Brain microvascular endothelial cell (primary cell): Measurements from ENCODE around the gene HOXD10.

Source experiments
- DNase-seq: peaks from one replicate; pipeline ENCODE4 v3.0.0-alpha.2; 2020
- H3K27ac ChIP-seq: fragments of 250-450 bp; sonication (Bioruptor Pico); 2 replicates; pipeline ENCODE4 v1.5.1; 2020; ENCODE audit warnings: mild to moderate bottlenecking, moderate library complexity
- H3K27me3 ChIP-seq: fragments of 250-450 bp; sonication (Bioruptor Pico); replicated peaks from 2 replicates; pipeline ENCODE4 v1.5.1; 2020; ENCODE audit warnings: mild to moderate bottlenecking
- H3K36me3 ChIP-seq: fragments of 250-450 bp; sonication (Bioruptor Pico); replicated peaks from 2 replicates; pipeline ENCODE4 v1.5.1; 2020; ENCODE audit warnings: mild to moderate bottlenecking
- H3K4me3 ChIP-seq: 2 replicates; pipeline ENCODE4 v1.5.1; 2011; ENCODE audit warnings: low read depth, mild to moderate bottlenecking, control low read depth, low read length, moderate library complexity
- in situ Hi-C: cut with HindIII; loops from 2 replicates; pipeline ENCODE4 v1.10.0; 2017; ENCODE audit warnings: low sequenced_read_pairs, low pct_ligation_motif_present
- TF ChIP-seq, protein P1 (sequence below): IDR thresholded peaks from 2 replicates; pipeline ENCODE4 v1.5.1; 2011; ENCODE audit warnings: low read depth, mild to moderate bottlenecking, moderate library complexity, low read length, control low read depth, inconsistent platforms; ENCODE audit errors: missing control alignments

HOXD10 gene

DNA sequence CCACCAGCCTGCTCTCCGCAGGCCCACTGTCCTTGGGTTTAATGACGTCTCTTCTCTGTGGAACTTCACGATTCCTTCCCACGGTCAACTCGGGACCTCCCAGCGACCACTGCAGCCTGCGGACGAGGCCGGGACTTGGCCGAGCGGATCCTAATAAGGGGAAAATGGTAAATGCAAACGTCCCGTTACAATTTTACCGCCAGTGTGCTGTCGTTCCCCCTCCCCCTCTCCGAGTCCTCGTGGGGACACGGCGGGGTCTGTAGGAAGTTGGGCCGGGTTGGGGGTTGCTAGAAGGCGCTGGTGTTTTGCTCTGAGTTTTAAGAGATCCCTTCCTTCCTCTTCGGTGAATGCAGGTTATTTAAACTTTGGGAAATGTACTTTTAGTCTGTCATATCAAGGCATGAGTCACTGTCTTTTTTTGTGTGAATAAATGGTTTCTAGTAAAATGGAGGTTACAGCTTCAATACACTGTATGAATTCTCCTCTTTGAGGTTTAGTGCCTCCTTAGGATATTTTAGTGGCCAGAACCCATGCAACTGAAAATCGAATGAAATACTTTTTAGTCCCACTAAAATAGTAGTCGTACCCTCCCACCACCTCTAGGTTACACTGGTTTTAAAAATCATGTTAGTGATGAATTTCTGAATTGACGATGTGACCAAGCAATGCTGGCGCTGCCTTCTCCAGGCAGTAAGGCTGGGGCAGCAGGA lies 7.2 kb upstream of the HOXD10 start:
- Histone ChIP-seq H3K27ac (no peak overlapping the region), H3K36me3 (no peaks in the 10 kb centered on the region), H3K4me3 (no peak overlapping the region), H3K27me3 (peaks cover 92% of the 10 kb centered on the region)
- TF ChIP-seq, protein P1, sequence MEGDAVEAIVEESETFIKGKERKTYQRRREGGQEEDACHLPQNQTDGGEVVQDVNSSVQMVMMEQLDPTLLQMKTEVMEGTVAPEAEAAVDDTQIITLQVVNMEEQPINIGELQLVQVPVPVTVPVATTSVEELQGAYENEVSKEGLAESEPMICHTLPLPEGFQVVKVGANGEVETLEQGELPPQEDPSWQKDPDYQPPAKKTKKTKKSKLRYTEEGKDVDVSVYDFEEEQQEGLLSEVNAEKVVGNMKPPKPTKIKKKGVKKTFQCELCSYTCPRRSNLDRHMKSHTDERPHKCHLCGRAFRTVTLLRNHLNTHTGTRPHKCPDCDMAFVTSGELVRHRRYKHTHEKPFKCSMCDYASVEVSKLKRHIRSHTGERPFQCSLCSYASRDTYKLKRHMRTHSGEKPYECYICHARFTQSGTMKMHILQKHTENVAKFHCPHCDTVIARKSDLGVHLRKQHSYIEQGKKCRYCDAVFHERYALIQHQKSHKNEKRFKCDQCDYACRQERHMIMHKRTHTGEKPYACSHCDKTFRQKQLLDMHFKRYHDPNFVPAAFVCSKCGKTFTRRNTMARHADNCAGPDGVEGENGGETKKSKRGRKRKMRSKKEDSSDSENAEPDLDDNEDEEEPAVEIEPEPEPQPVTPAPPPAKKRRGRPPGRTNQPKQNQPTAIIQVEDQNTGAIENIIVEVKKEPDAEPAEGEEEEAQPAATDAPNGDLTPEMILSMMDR: no peak
- no peak for DNase-seq
- in situ Hi-C loops: no loop called here

DNA sequence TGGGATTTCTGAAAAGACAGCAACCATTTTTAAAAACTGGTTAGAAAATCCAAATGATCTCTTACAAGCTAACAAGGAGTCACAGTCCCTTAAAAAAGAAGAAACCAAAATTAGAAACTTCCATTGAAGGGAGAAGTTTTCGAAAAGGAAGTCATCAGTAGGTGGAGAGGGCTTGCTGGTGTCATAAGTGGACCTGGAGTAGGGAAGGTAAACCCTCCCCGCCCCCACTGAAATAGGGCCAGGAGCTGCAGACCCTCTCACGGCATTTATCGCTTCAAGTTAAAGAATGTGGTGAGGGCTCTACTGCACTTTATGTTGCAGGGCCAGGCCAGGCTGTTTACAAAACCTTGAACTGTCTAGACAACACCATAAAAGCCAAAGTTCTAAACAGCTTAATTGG lies 6.6 kb upstream of the HOXD10 start:
- H3K27me3 ChIP-seq: peaks cover 92% of the 10 kb centered on the region
- in situ Hi-C loops: no loop called here
- DNase-seq: no peak
- TF ChIP-seq, protein P1: no peak
- H3K4me3 ChIP-seq: no peak overlapping the region
- H3K36me3 ChIP-seq: no peaks in the 10 kb centered on the region
- no peak overlapping the region for H3K27ac ChIP-seq

DNA sequence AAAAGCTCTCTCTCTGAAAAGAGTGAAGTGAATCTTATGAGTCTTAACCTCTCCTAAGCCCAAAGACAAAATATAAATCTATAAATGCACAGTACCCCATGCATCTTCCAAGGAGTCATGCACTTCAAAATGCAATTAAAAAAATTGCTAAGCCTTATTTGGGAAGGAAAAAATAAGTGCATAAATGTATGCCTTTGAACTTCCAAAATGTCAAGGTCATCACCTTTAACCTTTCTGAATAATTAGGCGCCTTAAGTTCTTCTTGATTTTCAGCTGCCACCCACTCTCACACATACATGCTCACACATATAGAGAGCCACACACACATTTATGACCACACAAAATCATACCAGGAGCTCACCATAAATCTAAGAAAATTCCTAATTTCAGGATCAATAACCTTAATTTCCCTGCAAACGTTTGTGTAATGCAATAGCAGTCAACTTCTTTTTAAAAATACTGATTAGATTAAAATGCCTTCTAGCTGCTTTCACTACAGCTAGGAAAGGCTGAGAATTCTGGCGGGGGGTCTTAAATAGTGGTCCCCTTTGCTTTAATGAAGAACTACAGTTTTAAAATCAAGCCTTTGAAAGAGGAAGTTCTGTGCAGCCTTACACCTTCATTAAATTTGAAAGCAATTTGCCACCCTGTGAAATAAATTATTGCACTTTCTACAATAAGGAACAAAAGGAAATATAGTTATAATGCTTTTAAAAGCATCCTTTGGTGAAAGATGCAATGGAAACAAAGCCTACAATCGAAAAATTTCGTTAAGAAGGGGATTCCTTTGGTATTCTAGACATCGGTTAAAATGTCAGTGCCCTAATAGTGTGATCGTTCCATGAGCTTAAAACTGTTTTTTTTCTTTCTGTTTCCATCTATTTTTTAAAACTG lies 5.9 kb upstream of the HOXD10 start:
- TF ChIP-seq, protein P1: no peak
- Histone ChIP-seq H3K27me3 (peaks cover 91% of the 10 kb centered on the region), H3K27ac (no peak overlapping the region), H3K4me3 (no peak overlapping the region), H3K36me3 (no peaks in the 10 kb centered on the region)
- DNase-seq: no peak
- in situ Hi-C loops: no loop called here

DNA sequence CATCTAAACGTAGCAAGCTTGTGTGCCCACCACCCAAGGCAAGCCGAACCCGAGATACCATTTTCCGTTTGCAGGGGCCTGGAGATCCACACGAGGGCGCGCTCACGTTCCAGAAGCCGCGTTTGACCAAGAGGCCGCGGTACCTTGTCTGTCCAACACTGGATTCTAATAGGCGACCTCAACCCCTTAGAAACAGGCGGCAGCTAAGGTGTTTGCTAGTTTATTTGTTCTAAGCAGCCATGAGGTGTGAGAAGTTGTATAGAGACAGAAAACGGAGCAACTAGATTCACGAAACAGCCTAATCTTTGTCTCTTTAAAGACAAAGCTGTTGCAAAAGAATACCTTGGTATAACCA lies 5.3 kb upstream of the HOXD10 start:
- TF ChIP-seq, protein P1: peak; percentile 84
- peaks cover 91% of the 10 kb centered on the region for H3K27me3 ChIP-seq
- in situ Hi-C loops: no loop called here
- no peak overlapping the region for H3K4me3 ChIP-seq
- no peak for DNase-seq
- no peaks in the 10 kb centered on the region for H3K36me3 ChIP-seq
- no peak overlapping the region for H3K27ac ChIP-seq

DNA sequence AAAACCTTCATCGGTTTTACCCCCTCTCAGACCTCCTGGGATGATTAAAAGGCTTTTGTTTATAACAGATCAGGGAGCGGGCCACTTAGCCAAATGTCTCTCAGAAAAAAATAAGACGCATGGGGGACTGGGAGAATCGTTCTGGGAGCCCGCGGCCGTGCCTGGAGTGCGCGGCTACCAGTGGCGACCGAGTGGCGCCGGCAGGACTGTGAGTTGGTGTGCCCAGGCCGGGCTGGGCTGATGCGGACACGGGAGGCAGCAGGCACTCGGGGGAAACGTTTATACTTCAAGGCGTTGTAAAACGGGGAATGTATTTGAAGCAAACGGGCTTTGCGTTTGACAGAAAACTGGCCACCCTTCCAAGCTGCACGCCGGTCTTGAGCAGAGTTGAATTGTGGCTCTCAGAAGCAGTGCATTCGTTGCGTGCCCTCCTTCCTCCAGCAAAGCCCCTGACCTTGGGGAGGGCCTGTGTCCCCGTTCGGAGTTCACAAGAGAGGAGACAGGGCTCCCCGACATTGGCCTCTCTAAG lies 4.7 kb upstream of the HOXD10 start:
- TF ChIP-seq, protein P1: no peak
- Histone ChIP-seq H3K27me3 (peaks cover 91% of the 10 kb centered on the region), H3K36me3 (no peaks in the 10 kb centered on the region), H3K4me3 (no peak overlapping the region), H3K27ac (no peak overlapping the region)
- in situ Hi-C loops: no loop called here
- no peak for DNase-seq
